Stimulated activated CD4-positive, alpha-beta T cell treated with anti-CD3 and anti-CD28 coated beads, Interleukin-15, amount 100 ng/mL, for 48 hours (primary cell): ENCODE data around the gene SHH.

Source experiments
- DNase-seq, 2 donors: peaks; one replicate each; pipeline ENCODE4 v3.0.0-alpha.2; 2020; ENCODE audit warnings: low read depth in 2 of 2

The SHH gene

GRCh38 chr7:155792315-155792960 lies 19.8 kb downstream of the SHH start:
- DNase-seq: no peak

DNA sequence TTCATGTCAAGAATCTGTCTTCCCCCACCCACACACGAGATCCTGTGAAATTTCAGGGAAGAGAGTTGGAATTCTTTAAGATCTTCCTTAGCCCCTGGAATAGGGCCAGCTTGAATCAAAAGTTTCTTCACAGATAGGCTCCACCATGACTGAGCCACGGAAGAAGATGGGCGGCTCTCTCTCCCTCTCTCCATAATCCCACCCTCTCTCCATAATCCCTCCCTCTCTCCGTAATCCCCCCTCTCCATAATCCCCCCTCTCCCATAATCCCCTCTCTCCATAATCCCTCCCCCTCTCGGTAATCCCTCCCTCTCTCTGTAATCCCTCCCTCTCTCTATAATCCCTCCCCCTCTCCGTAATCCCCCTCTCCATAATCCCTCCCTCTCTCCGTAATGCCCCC lies 20.4 kb downstream of the SHH start:
- DNase-seq: no peak

- DNase-seq: no peak
Observed at GRCh38 chr7:155791214-155791737, 21.0 kb downstream of the SHH start.

DNA sequence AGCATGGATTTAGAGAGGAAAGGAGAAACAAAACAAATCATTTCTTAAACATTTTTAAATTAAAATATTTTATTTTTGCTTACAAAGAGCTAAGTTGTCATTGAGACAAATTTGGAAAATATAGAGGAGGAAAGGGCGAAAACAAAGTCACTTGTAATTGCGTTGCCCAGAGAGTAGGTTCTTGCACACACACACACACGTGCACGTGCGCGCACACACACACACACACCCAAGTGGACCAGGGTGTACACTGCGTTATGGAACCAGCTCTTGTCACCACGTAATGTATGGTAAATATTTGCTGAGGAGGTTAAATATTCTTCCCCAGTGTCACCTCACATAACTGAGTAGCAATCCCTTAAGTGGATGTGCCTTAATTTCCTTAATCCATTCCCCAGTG lies 21.6 kb downstream of the SHH start:
- DNase-seq: no peak

- DNase-seq: no peak
Observed at GRCh38 chr7:155789001-155789725, 23.1 kb downstream of the SHH start.

DNA sequence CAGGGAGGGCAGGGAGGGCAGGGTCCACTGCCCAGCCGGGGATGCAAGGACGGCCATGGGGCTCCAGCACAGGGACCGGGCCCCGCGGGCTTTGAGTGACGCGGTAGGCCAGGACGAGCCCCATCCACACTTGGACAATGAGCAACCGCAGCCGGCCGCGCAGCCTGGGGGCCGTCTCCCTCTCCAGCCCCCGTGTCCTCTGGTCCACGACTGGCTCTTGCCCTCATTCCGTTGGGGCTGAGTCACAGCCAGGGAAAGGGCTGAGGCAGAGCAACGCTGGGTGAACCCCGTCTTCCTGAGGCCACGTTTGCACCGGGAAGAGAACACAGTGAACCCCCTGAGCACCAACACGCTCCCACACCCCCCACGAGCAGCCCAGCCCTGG lies 23.7 kb downstream of the SHH start:
- no peak for DNase-seq

GRCh38 chr7:155787171-155787851 lies 25.0 kb downstream of the SHH start:
- DNase-seq: no peak

- no peak for DNase-seq
Observed at GRCh38 chr7:155786491-155786890, 25.8 kb downstream of the SHH start.

- no peak for DNase-seq
Observed at GRCh38 chr7:155785536-155785935, 26.7 kb downstream of the SHH start.

GRCh38 chr7:155782466-155782865 lies 29.8 kb downstream of the SHH start:
- no peak for DNase-seq

GRCh38 chr7:155781433-155781832 lies 30.8 kb downstream of the SHH start:
- DNase-seq: no peak

- DNase-seq: no peak
Observed at GRCh38 chr7:155780884-155781283, 31.4 kb downstream of the SHH start.

- DNase-seq: no peak
Observed at GRCh38 chr7:155778349-155778748, 33.9 kb downstream of the SHH start.

- DNase-seq: no peak
Observed at GRCh38 chr7:155776606-155777005, 35.7 kb downstream of the SHH start.

DNA sequence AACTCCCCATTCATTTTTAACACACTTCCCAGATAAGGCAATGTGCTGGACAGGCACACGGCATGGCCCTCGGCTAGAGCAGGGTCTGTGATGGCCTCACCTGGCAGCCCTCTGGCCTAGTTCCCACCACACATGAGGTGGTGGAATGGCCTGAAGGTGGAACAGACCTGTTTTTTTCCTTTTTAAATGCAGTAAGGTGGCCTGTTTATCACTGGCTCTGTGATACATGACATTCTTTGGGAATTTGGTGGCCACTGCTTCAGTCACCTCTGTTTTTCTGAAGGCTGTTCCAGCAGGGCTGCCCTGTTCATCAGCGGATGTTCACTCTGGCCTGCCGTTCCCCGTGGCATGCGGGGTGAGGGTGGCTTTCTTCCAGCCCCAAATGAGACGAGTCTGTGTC lies 36.6 kb downstream of the SHH start:
- DNase-seq: no peak

DNA sequence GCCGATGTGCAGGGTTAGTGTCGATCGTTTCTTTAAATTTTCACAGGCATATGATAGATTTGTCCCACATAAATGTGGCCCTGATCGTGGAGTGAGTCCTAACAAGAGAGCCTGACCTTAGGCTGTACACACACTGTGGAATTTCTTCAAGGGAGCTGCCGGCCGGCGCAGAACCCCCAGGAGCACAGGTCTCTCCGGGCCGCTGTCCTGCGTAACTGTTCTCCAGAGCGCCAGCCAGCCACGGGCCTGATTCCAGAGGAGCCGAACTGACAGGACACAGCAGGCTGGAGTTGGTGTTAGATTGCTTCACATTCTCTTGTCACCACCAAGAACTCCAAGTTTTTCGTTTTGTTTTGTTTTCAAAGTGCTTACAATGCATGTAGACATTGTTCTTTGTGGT lies 37.3 kb downstream of the SHH start:
- DNase-seq: no peak

- DNase-seq: no peak
Observed at GRCh38 chr7:155773531-155773930, 38.7 kb downstream of the SHH start.

DNA sequence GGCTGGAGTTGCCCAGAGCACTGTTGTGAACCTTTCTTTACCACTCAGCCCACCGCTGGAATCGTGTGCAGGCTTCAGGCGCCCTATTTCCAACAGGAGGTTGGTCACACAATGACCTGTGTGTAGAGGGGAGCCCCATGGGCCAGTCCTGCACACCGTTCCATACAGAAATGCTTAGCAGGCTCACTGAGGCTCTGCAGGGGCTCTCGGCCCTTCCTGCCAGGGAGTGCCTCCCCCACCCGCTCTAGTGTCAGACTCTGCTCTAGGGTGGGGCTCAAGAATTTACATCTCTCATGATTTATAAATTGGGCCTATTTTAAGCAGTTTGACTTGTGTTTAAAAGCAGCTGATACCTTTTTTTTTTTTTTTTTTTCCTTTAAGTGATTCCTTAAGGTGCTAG lies 42.0 kb downstream of the SHH start:
- DNase-seq: no peak

- no peak for DNase-seq
Observed at GRCh38 chr7:155769701-155770100, 42.6 kb downstream of the SHH start.

- DNase-seq: no peak
Observed at GRCh38 chr7:155766966-155767916, 45.0 kb downstream of the SHH start.

DNA sequence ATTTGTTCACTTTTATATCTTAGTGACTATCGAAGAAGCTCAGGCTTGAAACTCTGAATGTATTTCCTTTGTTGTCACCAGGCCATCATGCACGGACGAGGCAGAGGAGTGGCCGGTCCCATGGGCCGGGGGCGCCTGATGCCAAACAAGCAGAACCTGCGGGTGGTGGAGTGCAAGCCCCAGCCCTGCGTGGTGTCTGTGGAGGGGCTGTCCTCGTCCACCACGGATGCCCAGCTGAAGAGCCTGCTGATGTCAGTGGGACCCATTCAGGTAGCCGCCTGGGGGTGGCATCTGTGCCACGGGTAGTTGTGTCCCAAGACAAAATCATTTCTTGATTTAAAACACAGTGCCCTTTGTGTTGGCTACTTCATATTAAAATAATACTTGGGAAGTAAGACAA lies 45.9 kb downstream of the SHH start:
- no peak for DNase-seq

DNA sequence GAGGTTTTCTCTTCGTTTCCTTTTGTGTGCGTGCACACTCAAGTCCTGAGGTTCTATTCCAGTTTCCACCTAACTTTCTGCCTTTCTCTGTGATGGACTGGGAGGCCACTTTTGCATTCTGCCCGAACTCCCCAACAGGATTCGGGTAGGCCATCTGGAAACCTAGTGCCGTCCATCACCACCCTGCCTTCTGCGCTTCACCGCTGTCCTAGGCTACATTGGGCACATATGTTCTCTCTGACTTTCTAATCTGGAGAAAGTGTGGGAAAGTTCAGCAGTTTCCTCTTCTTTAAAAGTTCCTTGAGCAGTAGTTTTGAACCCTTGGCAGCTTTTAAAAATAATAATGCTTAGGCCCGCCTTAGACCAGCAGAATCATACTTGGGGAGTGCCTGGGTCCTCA lies 46.8 kb downstream of the SHH start:
- DNase-seq: no peak
